ENCODE measurements around the gene BICDL2. TPM values are rescaled to one million over a fixed set of nuclear protein-coding genes. Genes with fewer than 3 reads are reported as not detected.

Gene BICDL2
- total and polyA plus RNA-seq, 2 of the 4 experiments (the other 2 are of a cell fraction) = 0.17 to 0.18 TPM

- Histone ChIP-seq H3K4me1 (ENCODE audit: control insufficient read depth, insufficient read depth, low read length) (no peaks in the 10 kb centered on the region; the same call in 1 of the 2 replicates), H3K79me1 (ENCODE audit: low read depth in 1 of 2, low read length in 2 of 2) (no peaks in the 10 kb centered on the region), H3K4me2 (ENCODE audit: low read depth, low read length) (no peak overlapping the region), H2AK5ac (ENCODE audit: low read depth, low read length) (no peak overlapping the region), H4K5ac (ENCODE audit: low read depth, low read length) (no peak overlapping the region), H3K36me3 (ENCODE audit: control insufficient read depth, insufficient read depth, low read length) (no peaks in the 10 kb centered on the region), H3K18ac (ENCODE audit: low read depth, low read length) (no peak overlapping the region), H3K27ac (ENCODE audit: insufficient read depth, low read length) (no peak overlapping the region), H2BK15ac (ENCODE audit: low read depth, low read length) (no peak overlapping the region), H3K9me3 (ENCODE audit: control insufficient read depth, insufficient read depth, low read length) (no peaks in the 10 kb centered on the region; the same call in 1 of the 2 replicates), H3K4ac (ENCODE audit: low read depth, low read length) (no peak overlapping the region), H2BK20ac (ENCODE audit: low read depth, low read length) (no peak overlapping the region), H4K91ac (ENCODE audit: insufficient read depth, low read depth, low read length) (no peak overlapping the region), H4K8ac (ENCODE audit: low read depth in 2 of 2, low read length in 2 of 2) (no peak overlapping the region), H4K20me1 (ENCODE audit: insufficient read depth, low read length) (no peaks in the 10 kb centered on the region), H3K4me3 (ENCODE audit: insufficient read depth, low read depth, low read length) (no peak overlapping the region), H3K14ac (replicated peaks; ENCODE audit: low read depth, low read length) (no peak overlapping the region), H3K27me3 (ENCODE audit: control insufficient read depth, insufficient read depth, low read length) (peaks cover 67% of the 10 kb centered on the region), H3K23ac (ENCODE audit: low read depth, low read length) (no peak overlapping the region), H3K56ac (ENCODE audit: extremely low read depth, insufficient read depth, low read length) (no peak overlapping the region), H3K9me1 (ENCODE audit: insufficient read depth, low read length) (no peaks in the 10 kb centered on the region), H2AFZ (replicated peaks; ENCODE audit: low read length, poor library complexity) (no peak overlapping the region), H2BK120ac (ENCODE audit: low read depth, low read length) (no peak overlapping the region), H2BK5ac (ENCODE audit: low read depth, low read length, poor library complexity, severe bottlenecking) (no peak overlapping the region), H3K9ac (ENCODE audit: low read depth, low read length) (no peak overlapping the region), H2AK9ac (replicated peaks; ENCODE audit: low read depth, low read length, poor library complexity) (no peak overlapping the region)
- no TSS peak for BruUV-seq (replicated peaks)
- no peak for ATAC-seq (ENCODE audit: low read depth)
- no peak for TF ChIP-seq CHD1 (IDR thresholded peaks at IDR 0.05; ENCODE audit: low read depth, low read length)
- WGBS, 2 experiments (ENCODE audit: extremely low coverage in 2 of 2, insufficient read length in 1 of 2) = 10% methylated on average over 2 of the region's 13 CpGs; no CpG with 5 or more reads in 1 of the 2 experiments
- dilution Hi-C loops (cut with HindIII; ENCODE audit: low sequenced_read_pairs, unreplicated experiment) = no loop called here
- ChIA-PET CTCF (interaction anchor here (0.6 to 2.0 kb wide), 3 partner anchors 12 to 54 kb away, joined by 3 to 7 read pairs (median 4); no protein-coding TSS in a partner anchor), POLR2A (ENCODE audit: unreplicated experiment) (no interaction called here)
- intact Hi-C loops (cut with micrococcal nuclease) = no loop called here
- DNase-seq = no peak
- in situ Hi-C loops (cut with MboI; ENCODE audit: low sequenced_read_pairs) = no loop called here
These were observed 10.6 kb upstream of the BICDL2 start for GRCh38 chr16:3047387-3047720.

Measured in IMR-90 (cell line).